ENCODE results near the gene NUDT21. TPM values are rescaled to one million over a fixed set of nuclear protein-coding genes. Genes with fewer than 3 reads are reported as not detected.

Gene NUDT21
- total and polyA plus RNA-seq, 10 of the 15 experiments (the other 5 are each of a cell fraction or from before 2014, with no cell fraction given), result 70.1 to 229 (median 127) TPM

DNA sequence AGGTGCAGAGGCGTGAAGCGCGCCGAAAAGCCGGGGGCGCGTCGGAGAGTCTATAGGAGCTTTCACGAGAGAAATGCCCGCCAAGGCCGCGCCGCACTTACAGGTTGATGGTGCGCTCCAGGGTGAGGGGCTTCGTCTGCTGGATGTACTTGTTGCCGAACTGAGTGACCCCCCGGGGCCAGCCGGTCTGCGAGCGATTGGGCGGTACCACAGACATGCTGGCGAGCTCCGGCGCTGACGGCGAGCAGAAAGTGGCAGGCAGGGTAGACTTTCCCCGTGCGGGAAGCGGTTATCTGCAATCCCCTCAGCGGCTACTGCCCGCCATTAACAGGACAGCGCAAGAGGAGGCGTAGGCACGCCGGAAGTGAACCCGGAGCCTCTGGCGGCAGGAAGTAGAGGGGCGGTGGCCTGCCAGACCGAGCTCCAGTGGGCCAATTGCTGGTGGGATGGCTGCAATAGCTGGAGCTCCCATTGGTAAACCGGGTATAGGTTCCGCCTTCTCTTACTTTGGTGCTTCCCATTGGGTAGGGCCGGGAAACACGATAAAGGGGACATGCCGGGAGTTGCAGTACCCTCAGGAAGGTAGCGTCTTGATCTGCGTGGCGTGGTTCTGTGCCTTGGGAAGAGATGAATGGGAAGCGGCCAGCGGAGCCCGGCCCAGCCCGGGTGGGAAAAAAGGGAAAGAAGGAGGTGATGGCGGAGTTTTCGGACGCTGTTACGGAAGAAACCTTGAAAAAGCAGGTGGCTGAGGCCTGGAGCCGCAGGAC, at the start of gene NUDT21, which contains the start of gene OGFOD1 (continued):
- TF ChIP-seq ZBTB40 (IDR thresholded peaks at IDR 0.05; ENCODE audit: borderline replicate concordance), result peak; percentile 97
- no peak for TF ChIP-seq JUNB (IDR thresholded peaks at IDR 0.05)
- TF ChIP-seq, protein P1, sequence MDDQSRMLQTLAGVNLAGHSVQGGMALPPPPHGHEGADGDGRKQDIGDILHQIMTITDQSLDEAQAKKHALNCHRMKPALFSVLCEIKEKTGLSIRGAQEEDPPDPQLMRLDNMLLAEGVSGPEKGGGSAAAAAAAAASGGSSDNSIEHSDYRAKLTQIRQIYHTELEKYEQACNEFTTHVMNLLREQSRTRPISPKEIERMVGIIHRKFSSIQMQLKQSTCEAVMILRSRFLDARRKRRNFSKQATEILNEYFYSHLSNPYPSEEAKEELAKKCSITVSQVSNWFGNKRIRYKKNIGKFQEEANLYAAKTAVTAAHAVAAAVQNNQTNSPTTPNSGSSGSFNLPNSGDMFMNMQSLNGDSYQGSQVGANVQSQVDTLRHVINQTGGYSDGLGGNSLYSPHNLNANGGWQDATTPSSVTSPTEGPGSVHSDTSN (IDR thresholded peaks at IDR 0.05; ENCODE audit: insufficient replicate concordance, low read depth, low read length), result no peak
- no peak; the same call in 1 of the 2 replicates for TF ChIP-seq CREM (IDR thresholded peaks at IDR 0.05; ENCODE audit: low read depth)
- TF ChIP-seq LARP7 (IDR thresholded peaks at IDR 0.05), result peak; percentile 75
- TF ChIP-seq TCF3 (IDR thresholded peaks at IDR 0.05; ENCODE audit: borderline replicate concordance, insufficient read depth, low read depth, low read length), result no peak
- 0 out of 3 replicates have a peak, but pooled peaks have one; percentile 42 for TF ChIP-seq POU2F2 (IDR thresholded peaks at IDR 0.05; ENCODE audit: borderline replicate concordance, low read depth, low read length)
- TF ChIP-seq ZNF384 (IDR thresholded peaks at IDR 0.05; ENCODE audit: borderline replicate concordance, low read depth, low read length), result no peak
- no peak for TF ChIP-seq CTCF (IDR thresholded peaks at IDR 0.05 in 2 of 3, conservative IDR thresholded peaks at IDR 0.05 in 1 of 3; ENCODE audit: control insufficient read depth in 2 of 3, extremely low read depth in 1 of 3, insufficient read depth in 1 of 3, low read depth in 3 of 3, low read length in 3 of 3)
- TF ChIP-seq HCFC1 (IDR thresholded peaks at IDR 0.05; ENCODE audit: low read length), result peak; percentile 73
- TF ChIP-seq HDGF (IDR thresholded peaks at IDR 0.05), result peak; percentile 83; the same call in 1 of the 2 replicates
- TF ChIP-seq RAD51 (IDR thresholded peaks at IDR 0.05), result no peak
- TF ChIP-seq POLR2AphosphoS2 (IDR thresholded peaks at IDR 0.05; ENCODE audit: low read depth, low read length), result peak; percentile 76; the same call in 1 of the 2 replicates
- peak; percentile 95 for TF ChIP-seq CHD2 (IDR thresholded peaks at IDR 0.05; ENCODE audit: borderline replicate concordance, low read depth, low read length)
- no peak for TF ChIP-seq SRF (IDR thresholded peaks at IDR 0.05; ENCODE audit: low read depth in 2 of 2, low read length in 2 of 2)
- TF ChIP-seq RAD21 (IDR thresholded peaks at IDR 0.05; ENCODE audit: insufficient read depth, low read depth, low read length), result no peak
- no peak for TF ChIP-seq BRCA1 (IDR thresholded peaks at IDR 0.05; ENCODE audit: low read depth, low read length)
- TF ChIP-seq GABPA (IDR thresholded peaks at IDR 0.05; ENCODE audit: low read depth), result peak; percentile 97
- TF ChIP-seq IKZF2 (IDR thresholded peaks at IDR 0.05), result peak in 1 of 2 experiments; percentile 43; a peak in 1 of 4 replicates
- TF ChIP-seq MTA3 (IDR thresholded peaks at IDR 0.05; ENCODE audit: borderline replicate concordance, low read length), result no peak
- 0 out of 2 replicates have a peak, but pooled peaks have one; percentile 60 for TF ChIP-seq ASH2L (IDR thresholded peaks at IDR 0.05; ENCODE audit: borderline replicate concordance, low read depth)

Measured in GM12878 (cell line).